Neuron (in vitro differentiated cells): ENCODE data around the gene S100A16.
A peak's percentile ranks its signal among the peaks of the same experiment; 100 is the strongest.
"Not testable (repeated sequence)": the region's sequence is repeated elsewhere in the genome, so short reads cannot be mapped to it uniquely, and the experiment has no call there.

Source experiments
- H2AFZ ChIP-seq: one replicate; pipeline ENCODE4 v1.6.1; 2013; ENCODE audit warnings: low read depth, mild to moderate bottlenecking, inconsistent platforms, low read length, moderate library complexity
- H3K27me3 ChIP-seq: one replicate; pipeline ENCODE4 v1.6.1; 2013; ENCODE audit warnings: low read length; ENCODE audit not compliant: insufficient read depth
- H3K36me3 ChIP-seq: one replicate; pipeline ENCODE4 v1.6.1; 2013; ENCODE audit warnings: low read length; ENCODE audit not compliant: insufficient read depth
- H3K4me1 ChIP-seq: one replicate; pipeline ENCODE4 v1.6.1; 2013; ENCODE audit warnings: low read length; ENCODE audit not compliant: insufficient read depth
- H3K4me3 ChIP-seq: 2 replicates; pipeline ENCODE4 v1.5.1; 2013; ENCODE audit warnings: mild to moderate bottlenecking, low read length, moderate library complexity
- H3K9me3 ChIP-seq: one replicate; pipeline ENCODE4 v1.6.1; 2013; ENCODE audit warnings: low read length

Gene S100A16

GRCh38 chr1:153569465-153569864, 43.5 kb downstream of the S100A16 start:
- peaks cover 21% of the 10 kb centered on the region for H3K4me1 ChIP-seq
- H3K4me3 ChIP-seq, result no peak overlapping the region
- H3K36me3 ChIP-seq, result no peaks in the 10 kb centered on the region
- no peaks in the 10 kb centered on the region for H3K27me3 ChIP-seq
- no peaks in the 10 kb centered on the region for H3K9me3 ChIP-seq
- no peak overlapping the region for H2AFZ ChIP-seq

GRCh38 chr1:153568367-153569099, 44.4 kb downstream of the S100A16 start:
- Histone ChIP-seq H3K4me1 (peaks cover 21% of the 10 kb centered on the region), H2AFZ (peak overlapping the region; percentile 43), H3K4me3 (peak overlapping the region; percentile 6), H3K27me3 (no peaks in the 10 kb centered on the region), H3K36me3 (no peaks in the 10 kb centered on the region), H3K9me3 (no peaks in the 10 kb centered on the region)

GRCh38 chr1:153567621-153568366, 45.1 kb downstream of the S100A16 start:
- Histone ChIP-seq H3K9me3 (no peaks in the 10 kb centered on the region), H3K4me1 (peaks cover 19% of the 10 kb centered on the region), H3K27me3 (no peaks in the 10 kb centered on the region), H2AFZ (peak overlapping the region; percentile 43), H3K4me3 (no peak overlapping the region), H3K36me3 (no peaks in the 10 kb centered on the region)

GRCh38 chr1:153566414-153567371, 46.2 kb downstream of the S100A16 start:
- Histone ChIP-seq H3K9me3 (no peaks in the 10 kb centered on the region), H3K4me1 (peaks cover 19% of the 10 kb centered on the region), H3K27me3 (no peaks in the 10 kb centered on the region), H2AFZ (peak overlapping the region; percentile 21), H3K36me3 (no peaks in the 10 kb centered on the region), H3K4me3 (no peak overlapping the region)

- peak within 1 kb of the TSS; percentile 21 for H2AFZ ChIP-seq
- H3K36me3 ChIP-seq, result no peaks in the 10 kb centered on the region
- H3K27me3 ChIP-seq, result no peaks in the 10 kb centered on the region
- no peaks in the 10 kb centered on the region for H3K9me3 ChIP-seq
- peaks cover 19% of the 10 kb centered on the region for H3K4me1 ChIP-seq
- no peak within 1 kb of the TSS for H3K4me3 ChIP-seq
Observed at GRCh38 chr1:153565529-153566374, 47.2 kb downstream of the S100A16 start, which contains the start of gene S100A2. TSS of gene S100A2 (minus strand) at chr1:153565844. CDS start at chr1:153563877, 1,967 bp downstream.

GRCh38 chr1:153563991-153564390, 48.9 kb downstream of the S100A16 start:
- Histone ChIP-seq H3K36me3 (no peaks in the 10 kb centered on the region), H3K9me3 (no peaks in the 10 kb centered on the region), H3K4me3 (no peak overlapping the region), H3K27me3 (no peaks in the 10 kb centered on the region), H3K4me1 (peaks cover 18% of the 10 kb centered on the region), H2AFZ (no peak overlapping the region)

GRCh38 chr1:153563483-153563901, 49.4 kb downstream of the S100A16 start:
- no peaks in the 10 kb centered on the region for H3K9me3 ChIP-seq
- no peaks in the 10 kb centered on the region for H3K27me3 ChIP-seq
- H3K4me3 ChIP-seq, result no peak overlapping the region
- no peaks in the 10 kb centered on the region for H3K36me3 ChIP-seq
- H3K4me1 ChIP-seq, result peaks cover 15% of the 10 kb centered on the region
- H2AFZ ChIP-seq, result no peak overlapping the region

- not testable (repeated sequence) for H3K36me3 ChIP-seq, H3K4me3 ChIP-seq, H3K9me3 ChIP-seq, H2AFZ ChIP-seq, H3K27me3 ChIP-seq
- peaks cover 15% of the 10 kb centered on the region for H3K4me1 ChIP-seq
Observed at GRCh38 chr1:153562021-153562420, 50.9 kb downstream of the S100A16 start.

- Histone ChIP-seq H3K9me3 (no peaks in the 10 kb centered on the region), H3K36me3 (no peaks in the 10 kb centered on the region), H3K4me1 (peaks cover 10% of the 10 kb centered on the region), H3K27me3 (no peaks in the 10 kb centered on the region), H2AFZ (no peak overlapping the region), H3K4me3 (no peak overlapping the region)
Observed at GRCh38 chr1:153561466-153561985, 51.4 kb downstream of the S100A16 start.

GRCh38 chr1:153560771-153561465, 52.0 kb downstream of the S100A16 start:
- Histone ChIP-seq H3K36me3 (no peaks in the 10 kb centered on the region), H3K27me3 (no peaks in the 10 kb centered on the region), H3K4me1 (peaks cover 5% of the 10 kb centered on the region), H2AFZ (no peak overlapping the region), H3K9me3 (no peaks in the 10 kb centered on the region), H3K4me3 (no peak overlapping the region)

- no peaks in the 10 kb centered on the region for H3K36me3 ChIP-seq
- H3K9me3 ChIP-seq, result no peaks in the 10 kb centered on the region
- no peak overlapping the region for H3K4me3 ChIP-seq
- H3K4me1 ChIP-seq, result no peaks in the 10 kb centered on the region
- H2AFZ ChIP-seq, result no peak overlapping the region
- H3K27me3 ChIP-seq, result no peaks in the 10 kb centered on the region
Observed at GRCh38 chr1:153560241-153560640, 52.7 kb downstream of the S100A16 start.
